ENCODE results near the gene DIP2C. TPM values are rescaled to one million over a fixed set of nuclear protein-coding genes. Genes with fewer than 3 reads are reported as not detected.
"Not testable (repeated sequence)": the region's sequence is repeated elsewhere in the genome, so short reads cannot be mapped to it uniquely, and the experiment has no call there.

DIP2C gene
- total RNA-seq, 4 donors from 2014 or later: 10.5 to 40.5 (median 19.5) TPM

DNA sequence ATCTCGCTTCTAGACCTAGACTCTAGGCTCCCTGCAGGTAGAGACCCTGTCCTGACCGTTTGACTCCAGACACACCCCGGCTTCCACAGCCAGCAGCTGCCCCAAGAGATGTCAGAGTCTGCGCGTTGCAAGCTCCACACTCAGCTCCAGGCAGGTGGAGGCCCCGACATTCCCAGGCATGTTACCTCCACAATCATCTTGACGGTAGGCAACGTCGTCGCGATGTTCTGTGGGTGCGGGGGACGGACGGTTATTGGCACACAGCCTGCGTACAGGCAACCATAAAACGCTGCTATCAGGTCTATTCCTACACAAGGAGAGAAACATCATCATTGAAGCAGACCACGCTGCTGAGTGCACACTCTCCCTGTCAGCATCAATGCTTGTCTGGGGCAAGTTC lies 341.0 kb downstream of the DIP2C start:
- Histone ChIP-seq H3K36me3 (no peaks in the 10 kb centered on the region), H3K27me3 (no peaks in the 10 kb centered on the region), H3K4me3 (no peak overlapping the region), H3K9me3 (no peaks in the 10 kb centered on the region), H3K27ac (no peak overlapping the region), H3K4me1 (no peaks in the 10 kb centered on the region)
- no peak for DNase-seq
- intact Hi-C loops (cut with DNase I; ENCODE audit: low total_unique reads): no loop called here
- no peak for TF ChIP-seq POLR2A (IDR thresholded peaks at IDR 0.05)
- TF ChIP-seq, protein P1, sequence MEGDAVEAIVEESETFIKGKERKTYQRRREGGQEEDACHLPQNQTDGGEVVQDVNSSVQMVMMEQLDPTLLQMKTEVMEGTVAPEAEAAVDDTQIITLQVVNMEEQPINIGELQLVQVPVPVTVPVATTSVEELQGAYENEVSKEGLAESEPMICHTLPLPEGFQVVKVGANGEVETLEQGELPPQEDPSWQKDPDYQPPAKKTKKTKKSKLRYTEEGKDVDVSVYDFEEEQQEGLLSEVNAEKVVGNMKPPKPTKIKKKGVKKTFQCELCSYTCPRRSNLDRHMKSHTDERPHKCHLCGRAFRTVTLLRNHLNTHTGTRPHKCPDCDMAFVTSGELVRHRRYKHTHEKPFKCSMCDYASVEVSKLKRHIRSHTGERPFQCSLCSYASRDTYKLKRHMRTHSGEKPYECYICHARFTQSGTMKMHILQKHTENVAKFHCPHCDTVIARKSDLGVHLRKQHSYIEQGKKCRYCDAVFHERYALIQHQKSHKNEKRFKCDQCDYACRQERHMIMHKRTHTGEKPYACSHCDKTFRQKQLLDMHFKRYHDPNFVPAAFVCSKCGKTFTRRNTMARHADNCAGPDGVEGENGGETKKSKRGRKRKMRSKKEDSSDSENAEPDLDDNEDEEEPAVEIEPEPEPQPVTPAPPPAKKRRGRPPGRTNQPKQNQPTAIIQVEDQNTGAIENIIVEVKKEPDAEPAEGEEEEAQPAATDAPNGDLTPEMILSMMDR (IDR thresholded peaks at IDR 0.05): no peak

DNA sequence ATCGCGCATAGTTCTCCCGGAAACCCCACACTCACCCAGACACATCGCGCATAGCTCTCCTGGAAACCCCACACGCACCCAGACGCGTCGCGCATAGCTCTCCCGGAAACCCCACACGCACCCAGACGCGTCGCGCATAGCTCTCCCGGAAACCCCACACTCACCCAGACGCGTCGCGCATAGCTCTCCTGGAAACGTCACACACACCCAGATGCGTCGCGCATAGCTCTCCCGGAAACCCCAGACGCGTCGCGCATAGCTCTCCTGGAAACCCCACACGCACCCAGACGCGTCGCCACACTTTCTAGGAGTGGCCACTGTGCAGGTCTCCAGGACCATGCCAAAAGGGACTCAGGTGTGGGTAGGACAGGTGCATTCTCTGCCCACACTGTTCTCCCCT lies 341.7 kb downstream of the DIP2C start:
- H3K9me3 ChIP-seq; H3K27me3 ChIP-seq; H3K4me3 ChIP-seq; H3K4me1 ChIP-seq; intact Hi-C loops (cut with DNase I; ENCODE audit: low total_unique reads); H3K36me3 ChIP-seq; H3K27ac ChIP-seq: not testable (repeated sequence)
- DNase-seq: peak in 1 of 2 donors; percentile 4

DNA sequence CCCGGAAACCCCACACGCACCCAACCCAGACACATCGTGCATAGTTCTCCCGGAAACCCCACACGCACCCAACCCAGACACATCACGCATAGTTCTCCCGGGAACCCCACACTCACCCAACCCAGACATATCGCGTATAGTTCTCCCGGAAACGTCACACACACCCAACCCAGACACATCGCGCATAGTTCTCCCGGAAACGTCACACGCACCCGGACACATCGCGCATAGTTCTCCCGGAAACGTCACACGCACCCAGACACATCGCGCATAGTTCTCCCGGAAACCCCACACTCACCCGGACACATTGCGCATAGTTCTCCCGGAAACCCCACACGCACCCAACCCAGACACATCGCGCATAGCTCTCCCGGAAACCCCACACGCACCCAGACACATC lies 342.3 kb downstream of the DIP2C start:
- intact Hi-C loops (cut with DNase I; ENCODE audit: low total_unique reads); H3K9me3 ChIP-seq; H3K4me3 ChIP-seq; H3K27me3 ChIP-seq; H3K27ac ChIP-seq; DNase-seq; H3K36me3 ChIP-seq; H3K4me1 ChIP-seq: not testable (repeated sequence)

GRCh38 chr10:344582-345200 lies 344.8 kb downstream of the DIP2C start:
- TF ChIP-seq POLR2A (IDR thresholded peaks at IDR 0.05): no peak
- TF ChIP-seq, protein P1 (IDR thresholded peaks at IDR 0.05): no peak
- Histone ChIP-seq H3K9me3 (no peaks in the 10 kb centered on the region), H3K27ac (no peak overlapping the region), H3K4me3 (no peak overlapping the region), H3K36me3 (no peaks in the 10 kb centered on the region), H3K27me3 (no peaks in the 10 kb centered on the region), H3K4me1 (no peaks in the 10 kb centered on the region)
- no peak for DNase-seq
- intact Hi-C loops (cut with DNase I; ENCODE audit: low total_unique reads): no loop called here

DNA sequence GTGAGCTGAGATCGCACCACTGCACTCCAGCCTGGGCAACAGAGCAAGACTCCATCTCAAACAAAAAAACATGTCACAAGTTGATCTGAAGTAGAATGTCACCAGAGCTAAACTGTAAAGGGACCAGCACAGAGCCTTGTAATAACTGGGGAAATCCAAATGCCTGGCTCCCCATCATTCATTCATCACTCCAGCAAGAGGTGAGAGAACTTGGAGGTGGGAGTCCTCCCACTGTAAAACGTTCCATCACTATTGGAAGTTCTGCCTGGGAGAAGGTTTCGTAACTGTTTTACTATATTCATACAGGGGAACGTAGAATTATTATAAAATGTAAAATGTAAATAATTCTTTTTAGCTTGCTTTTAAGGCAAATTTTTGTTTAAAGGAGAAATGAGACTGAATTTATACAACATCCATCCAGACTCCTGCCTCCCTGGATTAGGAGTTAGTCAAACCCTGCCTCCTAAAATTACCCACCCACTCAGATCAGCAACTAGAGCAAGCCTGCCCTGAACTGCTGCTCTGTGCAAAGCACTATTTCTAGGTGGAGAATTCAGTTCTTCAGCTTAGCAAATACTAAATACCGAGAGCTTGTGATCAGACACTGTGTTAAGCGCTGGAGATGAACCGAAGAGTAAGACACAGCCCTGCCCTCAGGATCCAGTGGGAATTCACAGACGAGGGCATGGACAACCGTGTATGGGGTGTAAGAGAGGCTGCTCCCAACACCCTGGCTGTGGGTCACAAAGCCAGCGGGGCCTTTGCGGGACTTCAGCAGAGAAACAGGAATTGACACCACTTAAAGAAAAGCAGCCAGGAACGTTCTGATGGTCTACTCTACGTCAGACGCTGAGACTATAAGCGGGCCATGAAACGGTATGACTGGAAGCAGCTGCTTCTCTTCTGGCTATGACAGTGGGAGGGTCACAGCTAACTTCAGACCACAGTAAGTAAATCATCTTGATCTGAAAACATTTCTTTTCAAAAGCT lies 345.9 kb downstream of the DIP2C start:
- no peak for DNase-seq
- Histone ChIP-seq H3K9me3 (no peaks in the 10 kb centered on the region), H3K36me3 (no peaks in the 10 kb centered on the region), H3K4me1 (no peaks in the 10 kb centered on the region), H3K27me3 (no peaks in the 10 kb centered on the region), H3K27ac (no peak overlapping the region), H3K4me3 (no peak overlapping the region)
- intact Hi-C loops (cut with DNase I; ENCODE audit: low total_unique reads): no loop called here
- no peak for TF ChIP-seq POLR2A (IDR thresholded peaks at IDR 0.05)
- TF ChIP-seq, protein P1 (IDR thresholded peaks at IDR 0.05): no peak

- Histone ChIP-seq H3K9me3 (no peaks in the 10 kb centered on the region), H3K27ac (no peak overlapping the region), H3K27me3 (no peaks in the 10 kb centered on the region), H3K4me3 (no peak overlapping the region), H3K4me1 (no peaks in the 10 kb centered on the region), H3K36me3 (no peaks in the 10 kb centered on the region)
- no peak for TF ChIP-seq POLR2A (IDR thresholded peaks at IDR 0.05)
- TF ChIP-seq, protein P1 (IDR thresholded peaks at IDR 0.05): no peak
- no peak for DNase-seq
- intact Hi-C loops (cut with DNase I; ENCODE audit: low total_unique reads): no loop called here
These were observed 348.3 kb downstream of the DIP2C start for GRCh38 chr10:341081-341740.
